ENCODE results near the gene S100P. TPM values are rescaled to one million over a fixed set of nuclear protein-coding genes. Genes with fewer than 3 reads are reported as not detected.

Gene S100P
- 0.20 TPM in 1 of 2 replicates, not detected in the other for total RNA-seq

GRCh38 chr4:6693231-6694176 is at the start of gene S100P:
Gene S100P (plus strand): TSS chr4:6693878. CDS start chr4:6693933, 55 bp downstream.

DNA sequence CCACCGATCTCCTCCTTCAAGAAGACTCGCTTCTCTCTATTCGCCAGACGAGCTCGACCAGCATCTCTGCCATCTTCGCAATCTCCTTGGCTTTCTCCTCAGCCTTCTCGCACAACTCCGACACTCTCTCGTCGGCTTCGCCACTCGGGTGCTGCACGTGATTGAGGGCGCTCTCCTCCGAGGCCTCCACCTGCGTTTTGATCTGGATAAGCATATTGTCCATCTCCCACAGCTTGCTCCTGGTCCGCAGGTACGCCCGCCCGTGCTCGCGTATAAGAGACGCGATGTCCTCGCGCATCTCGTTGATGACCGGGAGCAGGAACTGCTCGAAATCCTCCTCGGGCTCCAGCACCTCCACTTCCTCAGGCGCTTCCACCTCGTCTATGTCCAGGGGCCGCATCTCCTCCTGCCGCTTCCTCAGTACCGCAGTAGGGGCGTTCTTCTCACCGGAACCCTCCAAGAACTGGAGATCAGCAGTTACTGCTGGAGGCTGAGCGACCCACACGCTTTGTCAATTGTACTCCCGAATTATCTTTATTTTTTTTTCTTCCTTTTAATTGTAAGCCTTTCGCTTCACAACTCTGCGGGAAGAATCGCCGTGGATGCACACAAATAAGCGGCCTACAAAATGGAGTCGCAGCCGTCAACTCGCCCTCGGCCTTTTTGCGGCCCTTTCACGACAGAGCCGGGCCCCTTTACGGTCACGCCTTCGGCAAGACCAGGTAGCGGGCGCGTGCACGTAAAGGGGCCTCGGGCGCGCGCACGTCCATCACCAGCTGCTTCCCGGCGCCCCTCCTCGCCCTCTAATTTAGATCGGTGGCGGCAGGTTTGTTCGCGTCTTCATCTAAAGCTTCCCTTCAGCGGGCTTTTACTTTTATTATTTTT is 15.8 kb downstream of the S100P start, which contains the start of gene MRFAP1L1:
Gene MRFAP1L1, minus strand, starts transcription at position 636 of the 885 bp plus-strand sequence. Its CDS starts 236 bp downstream, at position 400.

DNA sequence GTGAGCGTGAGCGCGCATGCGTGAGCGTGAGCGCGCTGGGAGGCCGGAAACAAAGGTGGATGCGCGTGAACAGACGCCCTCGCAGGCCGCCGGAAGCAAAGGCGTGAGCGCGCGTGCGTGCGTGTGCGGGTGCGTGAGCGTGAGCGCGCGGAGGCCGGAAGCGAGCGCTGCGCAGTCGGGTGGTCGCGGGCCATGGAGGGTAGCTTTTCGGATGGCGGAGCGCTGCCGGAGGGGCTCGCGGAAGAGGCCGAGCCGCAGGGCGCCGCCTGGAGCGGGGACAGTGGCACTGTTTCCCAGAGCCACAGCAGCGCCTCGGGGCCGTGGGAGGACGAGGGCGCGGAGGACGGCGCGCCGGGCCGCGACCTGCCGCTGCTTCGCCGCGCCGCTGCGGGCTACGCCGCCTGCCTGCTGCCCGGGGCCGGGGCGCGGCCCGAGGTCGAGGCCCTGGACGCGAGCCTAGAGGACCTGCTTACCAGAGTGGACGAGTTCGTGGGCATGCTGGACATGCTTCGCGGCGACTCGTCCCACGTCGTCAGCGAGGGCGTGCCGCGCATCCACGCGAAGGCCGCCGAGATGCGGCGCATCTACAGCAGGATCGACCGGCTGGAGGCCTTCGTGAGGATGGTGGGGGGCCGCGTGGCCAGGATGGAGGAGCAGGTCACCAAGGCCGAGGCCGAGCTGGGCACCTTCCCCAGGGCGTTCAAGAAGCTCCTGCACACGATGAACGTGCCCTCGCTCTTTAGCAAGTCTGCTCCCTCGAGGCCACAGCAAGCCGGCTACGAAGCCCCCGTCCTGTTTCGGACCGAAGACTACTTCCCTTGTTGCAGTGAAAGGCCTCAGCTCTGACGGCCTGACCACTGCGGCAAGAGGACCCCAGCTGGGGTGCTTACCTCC is 22.6 kb downstream of the S100P start, which contains the start of gene BLOC1S4:
Gene BLOC1S4, plus strand, starts transcription at position 157 of the 894 bp plus-strand sequence. Its CDS starts 36 bp downstream, at position 193.

Other genes starting within 250 kb of the S100P start
- under 0.01 and 0.20 TPM in 2 replicates for gene PPP2R2C, start 221.3 kb upstream of the S100P start, total RNA-seq
- 7.8 and 11.0 TPM in 2 replicates for gene MAN2B2, start 118.7 kb upstream of the S100P start, total RNA-seq
- 83.5 and 86.3 TPM in 2 replicates for gene MRFAP1, start 53.2 kb upstream of the S100P start, total RNA-seq
- 29.0 and 29.7 TPM in 2 replicates for gene MRFAP1L1, start 16.0 kb downstream of the S100P start, total RNA-seq
- 9.4 and 11.8 TPM in 2 replicates for gene BLOC1S4, start 22.3 kb downstream of the S100P start, total RNA-seq
- 11.0 and 16.0 TPM in 2 replicates for gene KIAA0232, start 88.8 kb downstream of the S100P start, total RNA-seq
- gene TBC1D14, start 215.9 kb downstream of the S100P start, total RNA-seq: 28.3 and 32.3 TPM in 2 replicates

All from subcutaneous preadipocyte (primary cell).